ENCODE results near the gene SPEF2. TPM values are rescaled to one million over a fixed set of nuclear protein-coding genes. Genes with fewer than 3 reads are reported as not detected.

The SPEF2 gene
- total and polyA plus RNA-seq, 7 donors, result 0.13 to 0.71 (median 0.56) TPM

GRCh38 chr5:35761541-35761940 lies 143.9 kb downstream of the SPEF2 start:
- no peaks in the 10 kb centered on the region for H3K4me1 ChIP-seq
- peaks cover 0 to 1% (median 0%) of the 10 kb centered on the region in 3 donors for H3K27me3 ChIP-seq (ENCODE audit: insufficient read depth in 3 of 3, low read length in 2 of 3)
- no peaks in the 10 kb centered on the region for H3K36me3 ChIP-seq (ENCODE audit: insufficient read depth in 1 of 2, low read depth in 1 of 2)
- 72 to 78% (median 73%) methylated on average over 4 of the region's 4 CpGs for WGBS, 3 donors
- H3K27ac ChIP-seq, result no peak overlapping the region
- no peaks in the 10 kb centered on the region for H3K9me3 ChIP-seq
- no peak for TF ChIP-seq CTCF (IDR thresholded peaks at IDR 0.05)
- H3K4me3 ChIP-seq, result no peak overlapping the region
- ATAC-seq, result no peak
- DNase-seq, result no peak
- intact Hi-C loops (cut with DNase I), result no loop called here

DNA sequence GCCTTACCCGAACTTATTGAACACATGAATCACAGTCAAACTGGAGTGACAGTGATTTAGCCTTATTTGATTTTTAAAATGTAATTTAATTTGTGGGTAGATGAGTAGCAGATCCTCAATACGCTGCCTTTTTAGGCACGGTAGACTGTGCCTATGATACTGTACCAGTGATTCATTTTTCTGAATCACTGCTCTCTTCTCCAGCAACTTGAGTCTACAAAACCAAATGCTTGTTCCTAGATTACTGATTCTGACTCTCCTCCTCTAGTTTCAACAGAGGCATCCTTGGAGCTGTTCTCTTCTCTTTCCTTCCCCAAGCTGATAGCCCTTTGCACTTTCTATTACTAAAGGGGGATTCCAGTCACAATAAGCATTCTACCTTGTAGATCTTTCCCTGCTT lies 144.7 kb downstream of the SPEF2 start:
- intact Hi-C loops (cut with DNase I), result no loop called here
- Histone ChIP-seq H3K9me3 (no peaks in the 10 kb centered on the region), H3K27ac (no peak overlapping the region), H3K36me3 (ENCODE audit: insufficient read depth in 1 of 2, low read depth in 1 of 2) (no peaks in the 10 kb centered on the region), H3K4me1 (no peaks in the 10 kb centered on the region), H3K27me3 (ENCODE audit: insufficient read depth in 3 of 3, low read length in 2 of 3) (no peaks in the 10 kb centered on the region), H3K4me3 (no peak overlapping the region)
- 91 to 96% (median 93%) methylated on average over 3 of the region's 3 CpGs for WGBS, 3 donors
- ATAC-seq, result no peak
- no peak for TF ChIP-seq CTCF (IDR thresholded peaks at IDR 0.05)
- no peak for DNase-seq

- intact Hi-C loops (cut with DNase I), result no loop called here
- no peaks in the 10 kb centered on the region for H3K9me3 ChIP-seq
- no peaks in the 10 kb centered on the region for H3K4me1 ChIP-seq
- no peak for TF ChIP-seq CTCF (IDR thresholded peaks at IDR 0.05)
- ATAC-seq (no peak), DNase-seq (no peak)
- H3K27ac ChIP-seq, result no peak overlapping the region
- no peak overlapping the region for H3K4me3 ChIP-seq
- H3K27me3 ChIP-seq (ENCODE audit: insufficient read depth in 3 of 3, low read length in 2 of 3), result no peaks in the 10 kb centered on the region
- 37 to 48% (median 45%) methylated on average over 1 of the region's 1 CpG for WGBS, 3 donors
- no peaks in the 10 kb centered on the region for H3K36me3 ChIP-seq (ENCODE audit: insufficient read depth in 1 of 2, low read depth in 1 of 2)
Measured at GRCh38 chr5:35765921-35766320, 148.3 kb downstream of the SPEF2 start.

GRCh38 chr5:35771300-35771699 lies 153.6 kb downstream of the SPEF2 start:
- 71 to 79% (median 72%) methylated on average over 6 of the region's 6 CpGs for WGBS, 3 donors
- no peak for ATAC-seq
- no peaks in the 10 kb centered on the region for H3K27me3 ChIP-seq (ENCODE audit: insufficient read depth in 3 of 3, low read length in 2 of 3)
- no peak for DNase-seq
- H3K4me1 ChIP-seq, result no peaks in the 10 kb centered on the region
- intact Hi-C loops (cut with DNase I), result no loop called here
- H3K4me3 ChIP-seq, result no peak overlapping the region
- TF ChIP-seq CTCF (IDR thresholded peaks at IDR 0.05), result no peak
- H3K36me3 ChIP-seq (ENCODE audit: insufficient read depth in 1 of 2, low read depth in 1 of 2), result no peaks in the 10 kb centered on the region
- H3K9me3 ChIP-seq, result no peaks in the 10 kb centered on the region
- H3K27ac ChIP-seq, result no peak overlapping the region

- no peak overlapping the region for H3K4me3 ChIP-seq
- H3K4me1 ChIP-seq, result no peaks in the 10 kb centered on the region
- 42 to 47% (median 43%) methylated on average over 2 of the region's 2 CpGs for WGBS, 3 donors
- no peak for TF ChIP-seq CTCF (IDR thresholded peaks at IDR 0.05)
- ATAC-seq, result no peak
- H3K9me3 ChIP-seq, result no peaks in the 10 kb centered on the region
- H3K27ac ChIP-seq, result no peak overlapping the region
- H3K36me3 ChIP-seq (ENCODE audit: insufficient read depth in 1 of 2, low read depth in 1 of 2), result no peaks in the 10 kb centered on the region
- intact Hi-C loops (cut with DNase I), result no loop called here
- DNase-seq, result no peak
- H3K27me3 ChIP-seq (ENCODE audit: insufficient read depth in 3 of 3, low read length in 2 of 3), result no peaks in the 10 kb centered on the region
Measured at GRCh38 chr5:35771839-35772238, 154.2 kb downstream of the SPEF2 start.

All from psoas muscle (tissue), 8 donors.